Muscle layer of colon (tissue), 2 donors: Measurements from ENCODE around the gene OVOL3.

Source experiments
- H3K27ac ChIP-seq: one replicate; pipeline ENCODE4 v1.7.0; 2013; ENCODE audit warnings: low read depth, mild to moderate bottlenecking, low read length, moderate library complexity
- H3K27me3 ChIP-seq, 2 donors: one replicate each; pipeline ENCODE4 v1.7.0; 2013; ENCODE audit warnings: low read length in 2 of 2, mild to moderate bottlenecking in 2 of 2; ENCODE audit not compliant: insufficient read depth in 2 of 2, control insufficient read depth in 1 of 2
- H3K36me3 ChIP-seq: one replicate; pipeline ENCODE4 v1.7.0; 2013; ENCODE audit warnings: mild to moderate bottlenecking, low read length; ENCODE audit not compliant: insufficient read depth
- H3K4me1 ChIP-seq: one replicate; pipeline ENCODE4 v1.7.0; 2013; ENCODE audit warnings: mild to moderate bottlenecking, low read length; ENCODE audit not compliant: insufficient read depth
- H3K4me3 ChIP-seq, 2 donors: one replicate each; pipeline ENCODE4 v1.7.0; 2013; ENCODE audit warnings: low read length in 2 of 2, low read depth in 1 of 2, mild to moderate bottlenecking in 1 of 2, moderate library complexity in 1 of 2
- H3K9ac ChIP-seq: one replicate; pipeline ENCODE4 v1.7.0; 2013; ENCODE audit warnings: low read length
- H3K9me3 ChIP-seq: one replicate; pipeline ENCODE4 v1.7.0; 2013; ENCODE audit warnings: mild to moderate bottlenecking, low read length
- donor health status: abdominal sarcoma.
- donor health status: Adenocarcinoma of cecum.

The OVOL3 gene

GRCh38 chr19:36084231-36085009 lies 26.5 kb upstream of the OVOL3 start:
- Histone ChIP-seq H3K27me3 (no peaks in the 10 kb centered on the region), H3K36me3 (no peaks in the 10 kb centered on the region), H3K27ac (no peak overlapping the region), H3K9ac (no peak overlapping the region), H3K4me1 (no peaks in the 10 kb centered on the region), H3K4me3 (no peak overlapping the region), H3K9me3 (no peaks in the 10 kb centered on the region)

- no peaks in the 10 kb centered on the region for H3K36me3 ChIP-seq
- no peaks in the 10 kb centered on the region for H3K9me3 ChIP-seq
- no peak overlapping the region for H3K9ac ChIP-seq
- no peak overlapping the region for H3K4me3 ChIP-seq
- no peaks in the 10 kb centered on the region for H3K27me3 ChIP-seq
- H3K4me1 ChIP-seq = no peaks in the 10 kb centered on the region
- H3K27ac ChIP-seq = no peak overlapping the region
Measured at GRCh38 chr19:36086326-36086725, 24.6 kb upstream of the OVOL3 start.

DNA sequence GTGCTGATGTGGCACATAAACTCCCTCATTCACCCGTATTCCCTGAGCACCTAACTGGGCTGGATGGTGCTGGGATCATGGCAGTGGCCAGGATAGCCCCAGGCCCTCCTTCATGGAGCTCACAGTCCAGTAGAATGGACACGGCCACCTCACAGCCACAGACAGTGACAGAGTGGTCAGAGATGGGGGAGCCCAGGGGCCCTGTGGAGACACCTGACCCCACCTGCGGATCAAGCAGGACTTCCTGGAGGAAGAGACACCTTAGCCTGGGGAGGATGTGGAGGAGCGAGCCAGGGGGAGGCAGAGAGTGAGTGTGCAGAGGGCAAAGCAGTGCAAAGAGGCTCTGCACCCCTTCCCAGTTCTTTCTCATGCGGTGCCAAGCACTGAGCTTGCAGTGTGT lies 21.1 kb upstream of the OVOL3 start:
- H3K9me3 ChIP-seq = no peaks in the 10 kb centered on the region
- no peaks in the 10 kb centered on the region for H3K27me3 ChIP-seq
- no peak overlapping the region for H3K27ac ChIP-seq
- H3K36me3 ChIP-seq = no peaks in the 10 kb centered on the region
- no peak overlapping the region for H3K4me3 ChIP-seq
- H3K4me1 ChIP-seq = no peaks in the 10 kb centered on the region
- H3K9ac ChIP-seq = no peak overlapping the region

DNA sequence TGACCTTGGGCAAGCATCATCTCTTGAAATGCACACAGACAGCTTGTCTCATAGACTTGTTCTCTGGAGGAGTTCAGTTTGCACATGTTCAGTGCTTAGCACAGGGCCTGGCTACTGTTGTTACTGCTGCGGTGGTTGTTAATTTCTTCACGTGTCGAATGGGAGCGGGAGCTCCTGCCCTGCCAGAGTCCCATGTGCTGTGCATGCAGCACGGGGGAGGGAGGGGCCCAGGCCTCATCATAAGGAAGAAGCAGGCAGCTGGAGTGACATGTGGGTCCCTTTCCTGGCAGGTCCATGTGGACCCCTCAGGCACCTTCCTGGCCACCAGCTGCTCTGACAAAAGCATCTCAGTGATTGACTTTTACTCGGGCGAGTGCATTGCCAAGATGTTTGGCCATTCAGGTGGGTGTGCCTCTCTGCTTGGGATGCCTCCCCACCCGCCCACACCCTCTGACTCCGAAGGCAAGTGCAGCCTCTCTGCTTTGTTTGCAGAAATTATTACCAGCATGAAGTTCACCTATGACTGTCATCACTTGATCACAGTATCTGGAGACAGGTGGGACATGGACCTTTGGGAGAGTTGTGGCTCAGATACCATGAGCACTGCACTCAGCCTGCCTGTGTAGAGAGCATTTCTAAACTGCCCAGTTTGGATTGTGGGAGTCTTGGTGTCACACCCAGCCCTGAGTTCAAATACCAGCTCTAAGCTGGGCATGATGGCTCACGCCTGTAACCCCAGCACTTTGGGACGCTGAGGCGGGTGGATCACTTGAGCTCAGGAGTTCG lies 19.8 kb upstream of the OVOL3 start:
- Histone ChIP-seq H3K4me1 (no peaks in the 10 kb centered on the region), H3K36me3 (no peaks in the 10 kb centered on the region), H3K27ac (no peak overlapping the region), H3K27me3 (no peaks in the 10 kb centered on the region), H3K9me3 (no peaks in the 10 kb centered on the region), H3K9ac (no peak overlapping the region), H3K4me3 (no peak overlapping the region)

DNA sequence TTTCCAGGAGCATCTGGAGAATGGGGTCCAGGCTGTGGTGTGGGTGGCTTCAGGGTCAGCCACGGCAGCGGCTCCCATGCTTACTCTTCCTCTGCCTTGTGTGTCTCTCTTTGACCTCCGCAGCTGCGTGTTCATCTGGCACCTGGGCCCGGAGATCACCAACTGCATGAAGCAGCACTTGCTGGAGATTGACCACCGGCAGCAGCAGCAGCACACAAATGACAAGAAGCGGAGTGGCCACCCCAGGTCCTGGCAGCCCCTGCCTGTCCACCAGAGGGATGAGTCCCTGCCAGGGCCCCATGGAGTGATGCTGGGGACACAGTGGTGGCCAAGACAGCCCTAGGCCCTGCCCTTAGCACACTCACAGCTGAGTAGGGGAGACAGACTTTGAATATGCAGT lies 18.4 kb upstream of the OVOL3 start:
- Histone ChIP-seq H3K27me3 (no peaks in the 10 kb centered on the region), H3K4me3 (no peak overlapping the region), H3K4me1 (no peaks in the 10 kb centered on the region), H3K36me3 (no peaks in the 10 kb centered on the region), H3K9ac (no peak overlapping the region), H3K27ac (no peak overlapping the region), H3K9me3 (no peaks in the 10 kb centered on the region)

DNA sequence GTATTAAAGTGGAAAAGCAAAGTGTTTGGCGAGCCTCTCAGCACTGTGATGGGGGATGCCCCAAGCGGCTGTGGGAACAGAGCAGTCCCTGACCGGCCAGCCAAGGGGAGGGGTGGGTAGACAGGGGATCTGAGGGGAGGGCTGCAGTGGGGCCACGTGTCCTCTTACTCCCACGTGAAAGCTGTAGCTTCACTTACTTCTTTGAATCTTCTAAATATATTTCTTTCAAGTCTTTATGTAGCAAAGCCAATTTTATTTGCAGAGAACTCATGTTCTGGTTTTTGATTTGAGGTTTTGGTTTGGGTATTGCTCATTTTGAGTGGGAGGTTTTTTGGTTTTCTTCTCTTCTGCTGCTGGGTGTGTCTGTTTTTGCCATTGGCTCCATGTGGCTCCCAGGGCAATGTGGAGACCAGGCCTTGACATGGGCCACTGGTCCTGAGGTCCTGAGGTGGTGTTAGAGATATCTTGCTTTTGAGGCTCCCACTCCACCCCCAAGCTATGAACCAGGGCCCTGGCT lies 17.7 kb upstream of the OVOL3 start:
- Histone ChIP-seq H3K27me3 (no peaks in the 10 kb centered on the region), H3K9ac (no peak overlapping the region), H3K4me3 (no peak overlapping the region), H3K36me3 (no peaks in the 10 kb centered on the region), H3K4me1 (no peaks in the 10 kb centered on the region), H3K9me3 (no peaks in the 10 kb centered on the region), H3K27ac (no peak overlapping the region)

DNA sequence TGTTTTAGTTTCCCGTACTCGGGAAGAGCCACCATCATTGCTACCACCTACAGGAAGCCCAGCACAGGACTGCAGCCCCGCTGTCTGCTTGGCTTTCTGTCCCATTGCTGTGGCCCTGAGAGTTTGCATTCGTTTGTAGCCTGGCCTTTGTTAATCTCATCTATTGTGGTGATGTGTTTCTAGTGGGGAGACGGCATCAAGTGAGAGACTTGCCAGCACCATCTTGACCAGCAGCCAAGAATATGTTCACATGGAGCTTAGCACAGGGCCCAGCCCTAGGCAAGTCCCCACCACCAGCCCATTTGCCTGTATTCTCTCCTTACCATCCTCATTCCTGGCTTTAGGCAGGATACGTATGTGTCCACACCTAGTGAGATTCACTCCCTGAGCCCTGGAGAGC lies 17.3 kb upstream of the OVOL3 start:
- Histone ChIP-seq H3K4me1 (no peaks in the 10 kb centered on the region), H3K9ac (no peak overlapping the region), H3K36me3 (no peaks in the 10 kb centered on the region), H3K9me3 (no peaks in the 10 kb centered on the region), H3K27me3 (no peaks in the 10 kb centered on the region), H3K4me3 (no peak overlapping the region), H3K27ac (no peak overlapping the region)

- H3K4me1 ChIP-seq = no peaks in the 10 kb centered on the region
- no peaks in the 10 kb centered on the region for H3K9me3 ChIP-seq
- H3K27me3 ChIP-seq = no peaks in the 10 kb centered on the region
- no peaks in the 10 kb centered on the region for H3K36me3 ChIP-seq
- no peak overlapping the region for H3K27ac ChIP-seq
- H3K9ac ChIP-seq = no peak overlapping the region
- H3K4me3 ChIP-seq = no peak overlapping the region
Measured at GRCh38 chr19:36097036-36097435, 13.9 kb upstream of the OVOL3 start.

GRCh38 chr19:36099166-36099785 lies 11.7 kb upstream of the OVOL3 start:
- Histone ChIP-seq H3K27me3 (no peaks in the 10 kb centered on the region), H3K4me3 (no peak overlapping the region), H3K9ac (no peak overlapping the region), H3K9me3 (no peaks in the 10 kb centered on the region), H3K27ac (no peak overlapping the region), H3K36me3 (no peaks in the 10 kb centered on the region), H3K4me1 (no peaks in the 10 kb centered on the region)

- H3K36me3 ChIP-seq = no peaks in the 10 kb centered on the region
- H3K9ac ChIP-seq = no peak overlapping the region
- no peaks in the 10 kb centered on the region for H3K9me3 ChIP-seq
- no peaks in the 10 kb centered on the region for H3K27me3 ChIP-seq
- H3K4me1 ChIP-seq = no peaks in the 10 kb centered on the region
- H3K4me3 ChIP-seq = no peak overlapping the region
- no peak overlapping the region for H3K27ac ChIP-seq
Measured at GRCh38 chr19:36100476-36100875, 10.5 kb upstream of the OVOL3 start.

- no peak overlapping the region for H3K4me3 ChIP-seq
- no peaks in the 10 kb centered on the region for H3K36me3 ChIP-seq
- H3K9me3 ChIP-seq = no peaks in the 10 kb centered on the region
- H3K27me3 ChIP-seq = no peaks in the 10 kb centered on the region
- no peak overlapping the region for H3K27ac ChIP-seq
- H3K9ac ChIP-seq = no peak overlapping the region
- H3K4me1 ChIP-seq = no peaks in the 10 kb centered on the region
Measured at GRCh38 chr19:36101550-36102327, 9.2 kb upstream of the OVOL3 start.
